WTC11 (cell line): ENCODE results near the gene IFFO2. TPM values are rescaled to one million over a fixed set of nuclear protein-coding genes. Genes with fewer than 3 reads are reported as not detected.

Experiments used
- ATAC-seq: fragments of 200-7000 bp; cut with Tn5 transposase; 2 replicates; pipeline ENCODE4 v1.10.0; 2021; ENCODE audit warnings: mild to moderate bottlenecking, moderate library complexity
- CTCF ChIA-PET: fragments of 300-600 bp; sonication (Branson Sonifier 250); formaldehyde crosslinking; loops from one replicate; lab custom pipeline; 2021; ENCODE audit warnings: antibody characterized with exemption; lab: Charles Lee
- POLR2A ChIA-PET: fragments of 350-600 bp; sonication (Branson Sonifier 250); formaldehyde crosslinking; loops from one replicate; lab custom pipeline; 2021; ENCODE audit warnings: antibody characterized with exemption; lab: Charles Lee
- DNase-seq: peaks from one replicate; pipeline ENCODE4 v3.0.0; 2021; ENCODE audit warnings: low spot score
- H3K27ac Mint-ChIP-seq: 2 replicates; pipeline ENCODE4 v1.8.0; 2021; ENCODE audit warnings: mixed read lengths
- H3K27me3 Mint-ChIP-seq: 2 replicates; pipeline ENCODE4 v1.8.0; 2021; ENCODE audit warnings: low read depth, mild to moderate bottlenecking, moderate library complexity, mixed read lengths
- H3K36me3 Mint-ChIP-seq: 2 replicates; pipeline ENCODE4 v1.8.0; 2021; ENCODE audit warnings: mixed read lengths
- H3K4me1 Mint-ChIP-seq: 2 replicates; pipeline ENCODE4 v1.8.0; 2022; ENCODE audit warnings: mixed read lengths
- H3K4me3 Mint-ChIP-seq: 2 replicates; pipeline ENCODE4 v1.8.0; 2021; ENCODE audit warnings: mild to moderate bottlenecking, moderate library complexity, mixed read lengths
- H3K9me3 Mint-ChIP-seq: 2 replicates; pipeline ENCODE4 v1.8.0; 2021; ENCODE audit warnings: mixed read lengths
- CREM ChIP-seq: sonication (generic); formaldehyde crosslinking; IDR thresholded peaks from 2 replicates; pipeline ENCODE4 v1.8.1; 2022; ENCODE audit warnings: mild to moderate bottlenecking, missing genetic modification reagents, moderate library complexity
- ETV6 ChIP-seq: sonication (generic); formaldehyde crosslinking; IDR thresholded peaks from 2 replicates; pipeline ENCODE4 v1.8.1; 2022; ENCODE audit warnings: mild to moderate bottlenecking, missing genetic modification reagents
- FOXK1 ChIP-seq: sonication (generic); formaldehyde crosslinking; IDR thresholded peaks from 2 replicates; pipeline ENCODE4 v1.8.0; 2022; ENCODE audit warnings: mild to moderate bottlenecking, moderate library complexity, missing genetic modification reagents
- GABPB1 ChIP-seq: sonication (generic); formaldehyde crosslinking; IDR thresholded peaks from 2 replicates; pipeline ENCODE4 v1.8.1; 2023; ENCODE audit warnings: mild to moderate bottlenecking, missing genetic modification reagents
- GRHL2 ChIP-seq: fragments of 250-450 bp; sonication (Bioruptor Pico); IDR thresholded peaks from 2 replicates; pipeline ENCODE4 v1.8.0; 2022; ENCODE audit warnings: mild to moderate bottlenecking, moderate library complexity; ENCODE audit not compliant: insufficient replicate concordance, severe bottlenecking
- GTF2I ChIP-seq: fragments of 250-450 bp; sonication (Bioruptor Pico); conservative IDR thresholded peaks from 2 replicates; pipeline ENCODE4 v1.4.0; 2021; ENCODE audit warnings: mild to moderate bottlenecking
- MXD4 ChIP-seq: fragments of 250-450 bp; sonication (Bioruptor Pico); IDR thresholded peaks from 2 replicates; pipeline ENCODE4 v1.8.0; 2021; ENCODE audit warnings: mild to moderate bottlenecking, moderate library complexity, borderline replicate concordance
- NFATC4 ChIP-seq: fragments of 250-450 bp; sonication (Bioruptor Pico); IDR thresholded peaks from 2 replicates; pipeline ENCODE4 v1.9.0; 2021; ENCODE audit warnings: mild to moderate bottlenecking
- NR2C2 ChIP-seq: sonication (generic); formaldehyde crosslinking; IDR thresholded peaks from 2 replicates; pipeline ENCODE4 v1.8.0; 2022; ENCODE audit warnings: mild to moderate bottlenecking, missing genetic modification reagents
- NR3C1 ChIP-seq: sonication (generic); formaldehyde crosslinking; conservative IDR thresholded peaks from 2 replicates; pipeline ENCODE4 v1.8.1; 2023; ENCODE audit warnings: low read depth, mild to moderate bottlenecking, missing genetic modification reagents
- OVOL2 ChIP-seq: fragments of 250-450 bp; sonication (Bioruptor Pico); IDR thresholded peaks from 2 replicates; pipeline ENCODE4 v1.9.0; 2021; ENCODE audit warnings: mild to moderate bottlenecking, borderline replicate concordance
- PRRX2 ChIP-seq: fragments of 250-450 bp; sonication (Bioruptor Pico); IDR thresholded peaks from 2 replicates; pipeline ENCODE4 v1.8.0; 2021; ENCODE audit warnings: mild to moderate bottlenecking
- SMAD4 ChIP-seq: sonication (generic); formaldehyde crosslinking; IDR thresholded peaks from 2 replicates; pipeline ENCODE4 v1.8.0; 2022; ENCODE audit warnings: mild to moderate bottlenecking, missing genetic modification reagents
- TCF7 ChIP-seq: sonication (generic); formaldehyde crosslinking; IDR thresholded peaks from 2 replicates; pipeline ENCODE4 v1.8.0; 2022; ENCODE audit warnings: mild to moderate bottlenecking, low read depth, missing genetic modification reagents, moderate library complexity
- ZBTB21 ChIP-seq: sonication (generic); formaldehyde crosslinking; IDR thresholded peaks from 2 replicates; pipeline ENCODE4 v1.8.1; 2023; ENCODE audit warnings: mild to moderate bottlenecking, missing genetic modification reagents, borderline replicate concordance
- ZNF396 ChIP-seq: fragments of 250-450 bp; sonication (Bioruptor Pico); IDR thresholded peaks from 2 replicates; pipeline ENCODE4 v1.8.0; 2021; ENCODE audit warnings: mild to moderate bottlenecking, moderate library complexity, borderline replicate concordance
- ZNF423 ChIP-seq: fragments of 250-450 bp; sonication (Bioruptor Pico); IDR thresholded peaks from 2 replicates; pipeline ENCODE4 v2.1.2; 2022; ENCODE audit warnings: mild to moderate bottlenecking, moderate library complexity
- total RNA-seq: library from RNA; stranded (reverse); gene quantifications from 3 replicates; pipeline ENCODE4 v1.2.3, GENCODE V29; 2021
- TF ChIP-seq, protein P1 (sequence below): fragments of 250-450 bp; sonication (Bioruptor Pico); IDR thresholded peaks from 2 replicates; pipeline ENCODE4 v1.9.0; 2021; ENCODE audit warnings: mild to moderate bottlenecking
- TF ChIP-seq, protein P2 (sequence below): sonication (generic); formaldehyde crosslinking; IDR thresholded peaks from 2 replicates; pipeline ENCODE4 v1.8.0; 2022; ENCODE audit warnings: mild to moderate bottlenecking, missing genetic modification reagents
- TF ChIP-seq, protein P3 (sequence below): sonication (generic); formaldehyde crosslinking; IDR thresholded peaks from 2 replicates; pipeline ENCODE4 v1.8.1; 2023; ENCODE audit warnings: mild to moderate bottlenecking, missing genetic modification reagents
- TF ChIP-seq, protein P4 (sequence below): sonication (generic); formaldehyde crosslinking; IDR thresholded peaks from 2 replicates; pipeline ENCODE4 v1.8.1; 2023; ENCODE audit warnings: mild to moderate bottlenecking, missing genetic modification reagents, moderate library complexity
- TF ChIP-seq, protein P5 (sequence below): sonication (generic); formaldehyde crosslinking; IDR thresholded peaks from 2 replicates; pipeline ENCODE4 v1.8.1; 2022; ENCODE audit warnings: low read depth, missing genetic modification reagents, borderline replicate concordance
- TF ChIP-seq, protein P6 (sequence below): sonication (generic); formaldehyde crosslinking; IDR thresholded peaks from 2 replicates; pipeline ENCODE4 v1.8.1; 2022; ENCODE audit warnings: mild to moderate bottlenecking, moderate library complexity, missing genetic modification reagents

Gene IFFO2
- total RNA-seq, 1 experiment from 2014 or later, result 8.1 TPM

DNA sequence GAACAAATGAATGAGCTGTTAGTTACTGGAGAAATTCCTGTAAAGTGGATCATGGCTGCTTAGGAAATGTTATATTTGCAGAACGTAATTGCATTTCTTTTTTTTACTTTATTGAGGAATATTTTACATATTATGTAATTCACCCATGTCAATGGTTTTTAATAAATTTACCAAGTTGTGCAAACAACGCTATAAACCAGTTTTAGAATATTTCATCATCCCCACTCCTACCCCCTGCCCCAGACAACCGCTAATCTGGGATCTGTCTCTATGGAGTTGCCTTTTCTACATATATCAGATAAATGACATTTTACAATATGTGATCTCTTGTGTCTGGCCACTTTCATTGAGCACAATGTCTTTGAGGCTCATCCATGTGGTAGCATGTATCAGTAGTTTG, 4.3 kb upstream of the IFFO2 start:
- no peak overlapping the region for H3K27ac Mint-ChIP-seq
- ChIA-PET POLR2A (no interaction called here), CTCF (no interaction called here)
- no peak overlapping the region for H3K4me3 Mint-ChIP-seq
- peaks cover 45% of the 10 kb centered on the region for H3K27me3 Mint-ChIP-seq
- no peak for TF ChIP-seq CREM (CRISPR knock-in tag)
- no peak for TF ChIP-seq NR2C2 (CRISPR knock-in tag)
- TF ChIP-seq, protein P1, sequence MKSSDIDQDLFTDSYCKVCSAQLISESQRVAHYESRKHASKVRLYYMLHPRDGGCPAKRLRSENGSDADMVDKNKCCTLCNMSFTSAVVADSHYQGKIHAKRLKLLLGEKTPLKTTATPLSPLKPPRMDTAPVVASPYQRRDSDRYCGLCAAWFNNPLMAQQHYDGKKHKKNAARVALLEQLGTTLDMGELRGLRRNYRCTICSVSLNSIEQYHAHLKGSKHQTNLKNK (CRISPR knock-in tag), result no peak
- TF ChIP-seq, protein P2, sequence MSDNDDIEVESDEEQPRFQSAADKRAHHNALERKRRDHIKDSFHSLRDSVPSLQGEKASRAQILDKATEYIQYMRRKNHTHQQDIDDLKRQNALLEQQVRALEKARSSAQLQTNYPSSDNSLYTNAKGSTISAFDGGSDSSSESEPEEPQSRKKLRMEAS, result no peak
- TF ChIP-seq, protein P3, sequence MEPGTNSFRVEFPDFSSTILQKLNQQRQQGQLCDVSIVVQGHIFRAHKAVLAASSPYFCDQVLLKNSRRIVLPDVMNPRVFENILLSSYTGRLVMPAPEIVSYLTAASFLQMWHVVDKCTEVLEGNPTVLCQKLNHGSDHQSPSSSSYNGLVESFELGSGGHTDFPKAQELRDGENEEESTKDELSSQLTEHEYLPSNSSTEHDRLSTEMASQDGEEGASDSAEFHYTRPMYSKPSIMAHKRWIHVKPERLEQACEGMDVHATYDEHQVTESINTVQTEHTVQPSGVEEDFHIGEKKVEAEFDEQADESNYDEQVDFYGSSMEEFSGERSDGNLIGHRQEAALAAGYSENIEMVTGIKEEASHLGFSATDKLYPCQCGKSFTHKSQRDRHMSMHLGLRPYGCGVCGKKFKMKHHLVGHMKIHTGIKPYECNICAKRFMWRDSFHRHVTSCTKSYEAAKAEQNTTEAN (CRISPR knock-in tag), result no peak
- no peak for TF ChIP-seq ZNF423 (CRISPR knock-in tag)
- TF ChIP-seq SMAD4 (CRISPR knock-in tag), result no peak
- H3K4me1 Mint-ChIP-seq, result peaks cover 8% of the 10 kb centered on the region
- H3K9me3 Mint-ChIP-seq, result no peaks in the 10 kb centered on the region
- DNase-seq, result no peak
- no peak for ATAC-seq
- H3K36me3 Mint-ChIP-seq, result no peaks in the 10 kb centered on the region

DNA sequence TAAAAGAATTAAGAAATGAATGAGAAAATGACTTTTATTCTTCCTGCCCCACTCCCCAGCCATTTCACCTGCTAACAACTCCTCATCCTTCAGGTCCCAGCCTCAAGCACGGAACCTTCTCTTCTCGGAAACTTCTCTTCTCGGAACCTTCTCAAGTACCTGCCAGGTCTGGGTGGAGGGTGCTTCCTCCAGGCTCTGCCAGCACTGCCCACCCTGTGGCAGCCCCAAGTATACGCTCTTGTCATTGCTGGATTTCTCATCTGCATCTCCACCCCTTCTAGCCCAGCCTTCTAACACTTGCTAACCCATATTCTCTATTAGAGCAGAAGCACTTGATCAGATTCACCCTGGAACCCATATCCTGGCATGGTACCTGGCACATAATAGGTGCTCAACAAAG, 3.9 kb upstream of the IFFO2 start:
- ChIA-PET CTCF (no interaction called here), POLR2A (no interaction called here)
- Mint-ChIP-seq H3K4me3 (no peak overlapping the region), H3K27me3 (peaks cover 47% of the 10 kb centered on the region), H3K27ac (no peak overlapping the region), H3K9me3 (no peaks in the 10 kb centered on the region), H3K36me3 (no peaks in the 10 kb centered on the region), H3K4me1 (peaks cover 5% of the 10 kb centered on the region)
- no peak for ATAC-seq
- no peak for DNase-seq
- TF ChIP-seq NR3C1 (CRISPR knock-in tag) (no peak), ETV6 (CRISPR knock-in tag) (no peak), GTF2I (no peak), OVOL2 (CRISPR knock-in tag) (no peak), GABPB1 (CRISPR knock-in tag) (no peak)

DNA sequence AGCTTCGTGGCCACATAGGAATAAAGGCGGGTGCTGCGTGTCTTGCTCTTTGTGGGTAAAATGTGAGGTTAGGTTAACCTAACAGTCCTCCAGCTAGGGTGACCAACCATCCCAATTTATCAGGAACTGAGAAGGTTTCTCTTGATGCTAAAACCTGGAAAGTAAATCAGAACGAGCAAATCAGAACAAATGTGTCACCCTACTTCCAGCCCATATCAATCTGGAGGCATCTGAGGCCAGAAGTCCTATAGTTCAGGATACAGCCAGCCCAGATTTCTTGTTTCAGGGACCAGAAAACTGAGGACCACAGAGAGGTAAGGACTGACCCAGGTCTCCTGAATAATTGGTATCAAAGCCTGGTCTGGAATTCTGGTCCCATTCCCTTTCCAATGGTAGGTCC, 3.1 kb upstream of the IFFO2 start:
- Mint-ChIP-seq H3K27ac (no peak overlapping the region), H3K9me3 (no peaks in the 10 kb centered on the region), H3K4me3 (no peak overlapping the region), H3K36me3 (no peaks in the 10 kb centered on the region), H3K4me1 (peaks cover 12% of the 10 kb centered on the region), H3K27me3 (peaks cover 55% of the 10 kb centered on the region)
- CTCF ChIA-PET, result interaction anchor here (1.3 to 1.9 kb wide), 2 partner anchors 46 to 52 kb away, joined by 4 to 8 read pairs; no protein-coding TSS in a partner anchor
- no peak for ATAC-seq
- DNase-seq, result no peak
- POLR2A ChIA-PET, result no interaction called here
- TF ChIP-seq PRRX2 (CRISPR knock-in tag) (no peak), CREM (CRISPR knock-in tag) (no peak)

DNA sequence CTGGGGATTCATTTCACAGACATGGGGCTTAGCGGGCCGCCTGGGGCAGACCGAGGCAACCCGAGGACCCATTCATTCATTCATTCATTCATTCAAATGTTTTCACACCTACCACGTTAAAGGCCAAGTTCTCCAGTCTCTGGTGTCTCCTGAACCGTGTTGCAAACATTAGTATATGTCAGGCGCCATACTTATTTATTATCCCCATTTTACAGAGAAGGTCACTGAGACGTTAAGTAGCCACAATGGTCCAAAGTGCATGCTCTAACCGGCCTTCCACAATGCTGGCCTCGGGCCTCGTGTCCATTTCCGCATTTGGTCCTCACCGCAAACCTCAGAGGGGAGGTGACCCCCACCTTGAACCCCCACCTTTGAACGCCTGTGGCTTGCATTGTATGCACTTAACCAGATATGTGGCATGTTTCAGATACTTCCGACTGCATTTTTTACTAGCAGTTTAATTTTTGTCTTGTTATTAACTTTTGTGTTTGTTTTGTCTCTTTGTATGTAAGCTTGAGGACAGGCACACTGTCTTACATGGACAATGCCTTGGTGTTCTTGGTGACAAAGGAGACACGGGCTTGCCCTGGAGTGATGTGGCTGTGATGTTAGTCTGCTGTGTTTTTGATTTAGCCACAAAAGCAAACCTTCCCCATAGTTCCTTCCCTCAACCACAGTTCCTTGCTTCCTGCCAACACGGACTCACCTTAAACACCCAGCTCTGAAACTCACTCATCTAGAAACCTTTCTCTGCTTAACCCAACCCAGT, 1.2 kb upstream of the IFFO2 start:
- ChIA-PET POLR2A (interaction anchor here (1.9 to 2.0 kb wide), 2 partner anchors 7 to 52 kb away, joined by 5 to 12 read pairs; no protein-coding TSS in a partner anchor), CTCF (interaction anchor here (0.5 to 4.6 kb wide), 5 partner anchors 11 to 233 kb away, joined by 4 to 47 read pairs (median 13); no protein-coding TSS in a partner anchor)
- Mint-ChIP-seq H3K4me3 (peak overlapping the region; percentile 86), H3K27me3 (peaks cover 59% of the 10 kb centered on the region), H3K36me3 (no peaks in the 10 kb centered on the region), H3K9me3 (no peaks in the 10 kb centered on the region), H3K4me1 (peaks cover 15% of the 10 kb centered on the region), H3K27ac (no peak overlapping the region)
- DNase-seq (no peak), ATAC-seq (no peak)
- no peak for TF ChIP-seq TCF7 (CRISPR knock-in tag)
- no peak for TF ChIP-seq ZNF396 (CRISPR knock-in tag)
- TF ChIP-seq, protein P4, sequence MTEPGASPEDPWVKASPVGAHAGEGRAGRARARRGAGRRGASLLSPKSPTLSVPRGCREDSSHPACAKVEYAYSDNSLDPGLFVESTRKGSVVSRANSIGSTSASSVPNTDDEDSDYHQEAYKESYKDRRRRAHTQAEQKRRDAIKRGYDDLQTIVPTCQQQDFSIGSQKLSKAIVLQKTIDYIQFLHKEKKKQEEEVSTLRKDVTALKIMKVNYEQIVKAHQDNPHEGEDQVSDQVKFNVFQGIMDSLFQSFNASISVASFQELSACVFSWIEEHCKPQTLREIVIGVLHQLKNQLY (CRISPR knock-in tag), result no peak
- TF ChIP-seq NFATC4 (CRISPR knock-in tag), result no peak
- no peak for TF ChIP-seq ZBTB21 (CRISPR knock-in tag)
- TF ChIP-seq MXD4 (CRISPR knock-in tag), result no peak
- TF ChIP-seq, protein P5, sequence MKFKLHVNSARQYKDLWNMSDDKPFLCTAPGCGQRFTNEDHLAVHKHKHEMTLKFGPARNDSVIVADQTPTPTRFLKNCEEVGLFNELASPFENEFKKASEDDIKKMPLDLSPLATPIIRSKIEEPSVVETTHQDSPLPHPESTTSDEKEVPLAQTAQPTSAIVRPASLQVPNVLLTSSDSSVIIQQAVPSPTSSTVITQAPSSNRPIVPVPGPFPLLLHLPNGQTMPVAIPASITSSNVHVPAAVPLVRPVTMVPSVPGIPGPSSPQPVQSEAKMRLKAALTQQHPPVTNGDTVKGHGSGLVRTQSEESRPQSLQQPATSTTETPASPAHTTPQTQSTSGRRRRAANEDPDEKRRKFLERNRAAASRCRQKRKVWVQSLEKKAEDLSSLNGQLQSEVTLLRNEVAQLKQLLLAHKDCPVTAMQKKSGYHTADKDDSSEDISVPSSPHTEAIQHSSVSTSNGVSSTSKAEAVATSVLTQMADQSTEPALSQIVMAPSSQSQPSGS (CRISPR knock-in tag), result no peak
- no peak for TF ChIP-seq GRHL2 (CRISPR knock-in tag)
- no peak for TF ChIP-seq FOXK1 (CRISPR knock-in tag)
- TF ChIP-seq, protein P2, result no peak
- TF ChIP-seq, protein P6, sequence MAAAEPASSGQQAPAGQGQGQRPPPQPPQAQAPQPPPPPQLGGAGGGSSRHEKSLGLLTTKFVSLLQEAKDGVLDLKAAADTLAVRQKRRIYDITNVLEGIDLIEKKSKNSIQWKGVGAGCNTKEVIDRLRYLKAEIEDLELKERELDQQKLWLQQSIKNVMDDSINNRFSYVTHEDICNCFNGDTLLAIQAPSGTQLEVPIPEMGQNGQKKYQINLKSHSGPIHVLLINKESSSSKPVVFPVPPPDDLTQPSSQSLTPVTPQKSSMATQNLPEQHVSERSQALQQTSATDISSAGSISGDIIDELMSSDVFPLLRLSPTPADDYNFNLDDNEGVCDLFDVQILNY, result no peak
